KMS-11 (cell line): ENCODE results near the gene MIDN.

ENCODE experiments used
- H2AFZ ChIP-seq: fragments of 200-600 bp; sonication (generic); 2 replicates; pipeline ENCODE4 v1.6.1; 2016; ENCODE audit warnings: antibody characterized with exemption, mixed run types, low read depth
- H3K27ac ChIP-seq: fragments of 200-600 bp; sonication (generic); 2 replicates; pipeline ENCODE4 v1.6.1; 2016; ENCODE audit warnings: mild to moderate bottlenecking, mixed run types
- H3K27me3 ChIP-seq: fragments of 200-600 bp; sonication (generic); 2 replicates; pipeline ENCODE4 v1.6.1; 2017; ENCODE audit warnings: mild to moderate bottlenecking, low read depth, mixed run types, moderate library complexity; ENCODE audit not compliant: insufficient read depth
- H3K36me3 ChIP-seq: fragments of 200-600 bp; sonication (generic); 2 replicates; pipeline ENCODE4 v1.6.1; 2017; ENCODE audit warnings: mild to moderate bottlenecking, mixed run types; ENCODE audit not compliant: insufficient read depth
- H3K4me1 ChIP-seq: fragments of 200-600 bp; sonication (generic); 2 replicates; pipeline ENCODE4 v1.6.1; 2016; ENCODE audit warnings: mild to moderate bottlenecking, low read depth, mixed run types; ENCODE audit not compliant: poor library complexity, severe bottlenecking
- H3K4me2 ChIP-seq: fragments of 200-600 bp; sonication (generic); 2 replicates; pipeline ENCODE4 v1.7.0; 2016; ENCODE audit warnings: mild to moderate bottlenecking, mixed run types
- H3K4me3 ChIP-seq: fragments of 200-600 bp; sonication (generic); IDR thresholded peaks from 2 replicates; pipeline ENCODE4 v1.6.1; 2017; ENCODE audit warnings: low read depth, low read length, mixed read lengths; ENCODE audit not compliant: insufficient read depth
- H3K79me2 ChIP-seq: fragments of 200-600 bp; sonication (generic); 2 replicates; pipeline ENCODE4 v1.6.1; 2016; ENCODE audit warnings: low read depth, mixed run types; ENCODE audit not compliant: insufficient read depth
- H3K9ac ChIP-seq: fragments of 200-600 bp; sonication (generic); 2 replicates; pipeline ENCODE4 v1.6.1; 2016; ENCODE audit warnings: mild to moderate bottlenecking, mixed run types
- H4K20me1 ChIP-seq: fragments of 200-600 bp; sonication (generic); 2 replicates; pipeline ENCODE4 v1.6.1; 2016; ENCODE audit warnings: mild to moderate bottlenecking, mixed run types; ENCODE audit not compliant: insufficient read depth
- CTCF ChIP-seq: fragments of 200-600 bp; sonication (generic); conservative IDR thresholded peaks from 2 replicates; pipeline ENCODE4 v1.6.1; 2017; ENCODE audit warnings: low read depth, mild to moderate bottlenecking, antibody characterized with exemption, low read length, moderate library complexity, mixed read lengths

The MIDN gene

DNA sequence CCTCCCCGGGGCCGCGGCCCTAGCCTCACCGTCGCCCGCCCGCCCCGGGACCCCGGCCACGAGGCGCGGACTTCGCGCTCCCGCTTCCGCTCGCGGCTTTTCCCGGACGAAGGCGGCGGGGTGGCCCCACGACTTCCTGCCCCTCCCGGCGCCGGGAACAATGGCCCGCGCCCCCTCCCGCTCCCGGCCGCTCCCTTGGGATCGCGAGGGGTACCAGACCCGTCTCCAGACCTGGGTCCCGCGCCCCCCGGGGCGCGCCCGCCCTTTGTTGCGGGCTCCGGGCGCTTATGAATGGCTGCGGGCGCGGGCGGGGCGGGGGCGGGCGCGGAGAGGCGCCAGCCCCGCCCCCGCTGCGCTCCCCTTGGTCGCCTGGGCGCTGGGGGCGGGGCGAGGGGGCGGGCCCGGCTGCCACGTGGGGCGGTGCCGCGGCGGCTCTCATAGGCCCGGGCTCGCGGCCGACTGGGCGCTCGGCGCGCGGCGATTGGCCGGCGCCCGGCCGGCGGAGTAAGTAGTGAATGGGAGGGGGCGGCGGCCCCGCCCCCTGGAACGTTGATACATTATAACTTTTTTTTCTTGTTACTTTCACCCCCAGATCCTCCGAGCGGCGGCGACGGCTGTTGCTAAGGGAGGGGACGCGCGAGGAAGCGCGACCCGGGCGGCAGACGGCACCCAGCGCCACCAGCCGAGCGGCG lies 1.1 kb downstream of the MIDN start:
- H3K4me2 ChIP-seq, result peak overlapping the region; percentile 68
- no peak for TF ChIP-seq CTCF
- peak overlapping the region; percentile 91 for H3K27ac ChIP-seq
- H3K4me3 ChIP-seq, result no peak overlapping the region
- no peak overlapping the region for H2AFZ ChIP-seq
- no peaks in the 10 kb centered on the region for H3K79me2 ChIP-seq
- H4K20me1 ChIP-seq, result no peaks in the 10 kb centered on the region
- H3K36me3 ChIP-seq, result no peaks in the 10 kb centered on the region
- H3K27me3 ChIP-seq, result no peaks in the 10 kb centered on the region
- peaks cover 17% of the 10 kb centered on the region for H3K4me1 ChIP-seq
- peak overlapping the region; percentile 87 for H3K9ac ChIP-seq

- no peak for TF ChIP-seq CTCF
- Histone ChIP-seq H3K27me3 (no peaks in the 10 kb centered on the region), H3K36me3 (no peaks in the 10 kb centered on the region; the same call in 1 of the 2 replicates), H3K4me2 (peak overlapping the region; percentile 68), H3K4me1 (peaks cover 11% of the 10 kb centered on the region), H2AFZ (no peak overlapping the region), H3K79me2 (no peaks in the 10 kb centered on the region), H3K4me3 (no peak overlapping the region), H4K20me1 (no peaks in the 10 kb centered on the region), H3K27ac (no peak overlapping the region), H3K9ac (peak overlapping the region; percentile 35; the same call in 1 of the 2 replicates)
These were observed 1.6 kb downstream of the MIDN start for GRCh38 chr19:1249990-1250436.

GRCh38 chr19:1250437-1251260 lies 2.3 kb downstream of the MIDN start:
- Histone ChIP-seq H3K4me3 (no peak overlapping the region), H3K27me3 (no peaks in the 10 kb centered on the region), H2AFZ (no peak overlapping the region), H3K27ac (no peak overlapping the region), H3K9ac (no peak overlapping the region), H4K20me1 (no peaks in the 10 kb centered on the region), H3K4me1 (peaks cover 10% of the 10 kb centered on the region), H3K4me2 (no peak overlapping the region), H3K79me2 (no peaks in the 10 kb centered on the region), H3K36me3 (no peaks in the 10 kb centered on the region; the same call in 1 of the 2 replicates)
- no peak for TF ChIP-seq CTCF

DNA sequence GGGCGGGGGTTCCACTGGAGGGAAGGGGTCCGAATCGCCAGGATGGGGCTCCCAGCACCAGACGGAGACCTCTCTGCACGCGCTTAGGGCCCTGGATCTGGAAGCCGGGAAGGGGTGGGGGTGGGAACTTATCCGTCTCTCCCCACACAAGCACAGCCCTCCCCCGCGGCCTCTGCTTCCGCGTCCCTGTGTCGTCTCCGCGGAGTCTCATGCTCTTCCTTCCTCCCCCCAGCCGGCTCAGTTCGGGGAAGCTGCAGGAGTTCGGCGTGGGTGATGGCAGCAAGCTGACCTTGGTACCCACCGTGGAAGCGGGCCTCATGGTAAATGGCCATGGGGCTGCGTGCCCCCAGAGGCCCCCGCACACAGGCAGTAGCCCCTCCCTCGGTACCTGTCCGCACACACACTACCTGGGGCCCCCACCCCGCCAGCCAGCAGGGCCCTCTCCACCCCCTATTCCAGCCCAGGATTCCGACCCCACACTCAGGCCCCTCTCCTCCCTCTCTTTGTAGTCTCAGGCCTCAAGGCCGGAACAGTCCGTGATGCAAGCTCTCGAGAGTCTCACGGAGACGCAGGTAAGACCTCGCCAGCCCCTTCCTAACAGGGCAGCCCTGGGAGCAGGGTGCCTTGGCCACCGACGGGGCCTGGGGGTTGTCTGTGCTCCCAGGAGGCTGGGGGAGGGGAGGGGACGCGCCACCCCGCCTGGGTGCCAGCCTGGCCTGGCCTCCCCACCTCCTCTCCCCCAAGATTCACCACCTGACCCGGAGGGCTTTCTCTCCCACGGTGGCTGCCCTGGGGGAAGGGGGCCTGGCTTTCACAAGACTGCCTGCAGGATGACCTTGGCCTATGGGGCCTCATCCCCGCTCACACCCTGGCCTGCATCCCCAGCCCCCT lies 3.2 kb downstream of the MIDN start:
- Histone ChIP-seq H3K4me3 (no peak overlapping the region), H3K27me3 (no peaks in the 10 kb centered on the region), H4K20me1 (no peaks in the 10 kb centered on the region), H3K4me2 (no peak overlapping the region), H2AFZ (no peak overlapping the region), H3K79me2 (no peaks in the 10 kb centered on the region), H3K36me3 (no peaks in the 10 kb centered on the region; the same call in 1 of the 2 replicates), H3K27ac (no peak overlapping the region), H3K9ac (no peak overlapping the region), H3K4me1 (peaks cover 10% of the 10 kb centered on the region)
- TF ChIP-seq CTCF, result no peak
